Left ventricle myocardium superior (tissue), 1 donor: ENCODE results near the gene DMKN. TPM values are rescaled to one million over a fixed set of nuclear protein-coding genes. Genes with fewer than 3 reads are reported as not detected.

Experiments
- ATAC-seq: fragments of 200-7000 bp; cut with Tn5 transposase; one replicate; pipeline ENCODE4 v1.9.1; 2020; ENCODE audit warnings: mild to moderate bottlenecking, moderate library complexity
- DNase-seq: peaks from one replicate; pipeline ENCODE4 v3.0.0-alpha.2; 2020
- intact Hi-C: fragments of 100-400 bp; cut with micrococcal nuclease; formaldehyde crosslinking; loops from one replicate; pipeline ENCODE4 v1.11.0; 2022
- total RNA-seq: library from RNA; stranded (reverse); fragmentation: NEBNext Ultra II Directional; extraction: Animal tissue kit (Norgen Biotek cat#: 25700); gene quantifications from one replicate; pipeline ENCODE4 v1.2.1, GENCODE V29; 2021
- donor health status: DM: no; HTN: yes; CAD: no; lungs with severe emphysema.

DMKN gene
- total RNA-seq, 1 donor from 2014 or later = 16.1 TPM

DNA sequence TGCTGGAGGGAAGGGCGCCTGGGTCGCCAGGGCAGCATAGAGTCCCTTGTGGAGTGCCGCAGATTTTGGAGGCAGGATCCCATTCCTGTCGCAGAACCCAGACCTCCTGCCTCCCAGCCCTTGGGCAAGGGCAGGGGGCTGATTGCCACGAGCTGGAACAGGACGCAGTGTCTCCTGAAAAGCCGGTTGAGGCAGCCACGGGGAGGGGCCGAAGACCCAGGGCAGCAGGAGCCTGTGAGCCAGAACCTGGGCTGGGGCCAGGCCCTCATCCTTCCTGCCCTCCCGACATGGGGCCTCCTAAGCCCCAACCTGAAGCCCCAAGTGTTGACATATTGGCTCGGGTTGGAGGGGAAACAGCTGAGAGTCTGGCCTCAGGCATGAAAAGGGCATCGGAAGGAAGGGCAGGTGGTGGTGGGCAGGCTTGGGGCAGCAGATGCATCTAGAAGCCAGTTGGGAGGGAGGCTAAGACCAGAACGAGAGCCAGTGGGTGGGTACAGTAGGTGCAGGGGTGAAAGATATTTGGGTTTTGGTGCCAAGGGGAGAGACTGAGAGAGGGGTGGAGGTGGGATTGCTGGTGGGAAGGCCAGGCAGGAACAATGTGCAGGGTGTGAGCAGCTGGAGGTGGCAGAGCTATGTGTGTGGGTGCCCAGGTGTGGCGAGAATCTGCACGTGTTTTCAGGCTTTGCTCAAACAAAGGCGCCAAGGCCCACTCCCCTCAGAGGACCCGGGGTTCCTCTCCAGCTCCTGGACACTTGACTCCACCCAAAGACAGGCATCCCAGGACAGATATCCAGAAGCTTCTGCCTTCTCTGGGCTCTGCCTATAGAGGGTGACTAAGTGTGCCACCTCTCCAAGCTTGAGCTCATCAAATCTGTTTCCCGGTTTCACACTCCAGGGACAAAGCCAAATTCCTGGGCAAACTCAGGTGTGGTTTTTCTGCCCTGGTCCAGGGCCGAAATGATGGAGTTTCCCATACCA lies 16.1 kb upstream of the DMKN start:
- intact Hi-C loops = no loop called here
- DNase-seq = no peak
- ATAC-seq = no peak

DNA sequence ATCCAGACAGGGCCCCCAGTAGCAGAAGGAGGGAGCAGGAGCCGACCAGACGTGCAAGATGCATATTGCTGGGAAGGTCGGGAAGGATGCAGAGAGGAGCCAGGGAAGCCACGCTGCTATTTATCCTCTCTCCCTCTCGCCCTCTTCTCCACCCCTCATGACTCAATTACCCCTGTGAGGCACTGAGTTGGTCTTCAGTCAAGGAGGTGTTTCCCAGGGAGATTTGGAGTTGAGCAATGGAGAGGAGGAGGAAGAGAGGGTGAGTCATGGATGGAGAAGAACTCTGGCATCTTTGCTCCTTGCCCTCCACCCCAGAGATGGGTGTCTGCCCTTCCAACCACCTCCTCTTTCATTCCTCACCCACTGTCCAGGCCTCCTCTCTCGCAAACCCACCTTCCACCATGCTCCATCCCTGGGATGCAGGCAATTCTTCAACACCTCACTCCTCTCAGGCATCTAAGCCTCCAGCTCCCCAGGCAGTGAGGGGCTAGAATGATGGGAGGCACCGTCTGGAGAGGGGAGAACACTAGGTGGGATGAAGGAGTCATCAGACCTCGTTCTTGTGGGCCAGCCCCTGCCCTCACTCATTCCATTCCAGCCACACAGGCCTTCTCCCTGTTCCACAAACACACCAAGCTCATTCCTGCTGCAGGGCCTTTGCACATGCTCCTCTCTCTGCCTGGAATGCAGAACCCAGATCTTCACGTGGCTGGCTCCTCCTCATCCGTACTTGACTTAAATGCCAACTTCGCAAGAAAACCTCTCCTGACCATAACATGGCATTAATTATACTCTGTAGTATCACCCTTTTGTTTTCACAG lies 15.0 kb upstream of the DMKN start, which contains the start of gene SBSN:
SBSN (minus strand) TSS at position 94 of the 821 bp plus-strand sequence; CDS start at position 64, 30 bp downstream.
- intact Hi-C loops = no loop called here
- ATAC-seq = no peak
- DNase-seq = no peak

DNA sequence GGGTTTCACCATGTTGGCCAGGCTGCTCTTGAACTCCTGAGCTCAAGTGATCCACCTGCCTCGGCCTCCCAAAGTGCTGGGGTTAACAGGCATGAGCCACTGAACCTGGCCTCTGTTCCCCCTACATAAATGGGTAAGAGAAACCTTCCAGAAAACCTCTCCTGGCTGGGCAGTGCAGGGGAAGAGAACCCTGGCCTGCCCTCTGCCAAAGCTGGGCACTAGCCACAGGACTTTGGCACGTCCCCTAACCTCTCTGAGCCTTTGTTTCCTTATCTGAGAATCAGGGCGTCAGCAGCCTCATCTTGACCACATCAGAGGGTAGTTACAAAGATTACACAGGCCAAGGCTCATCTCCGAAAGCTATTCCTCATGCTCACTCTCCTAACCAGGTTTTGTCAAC lies 12.4 kb upstream of the DMKN start:
- DNase-seq (no peak), ATAC-seq (no peak)
- intact Hi-C loops = no loop called here

DNA sequence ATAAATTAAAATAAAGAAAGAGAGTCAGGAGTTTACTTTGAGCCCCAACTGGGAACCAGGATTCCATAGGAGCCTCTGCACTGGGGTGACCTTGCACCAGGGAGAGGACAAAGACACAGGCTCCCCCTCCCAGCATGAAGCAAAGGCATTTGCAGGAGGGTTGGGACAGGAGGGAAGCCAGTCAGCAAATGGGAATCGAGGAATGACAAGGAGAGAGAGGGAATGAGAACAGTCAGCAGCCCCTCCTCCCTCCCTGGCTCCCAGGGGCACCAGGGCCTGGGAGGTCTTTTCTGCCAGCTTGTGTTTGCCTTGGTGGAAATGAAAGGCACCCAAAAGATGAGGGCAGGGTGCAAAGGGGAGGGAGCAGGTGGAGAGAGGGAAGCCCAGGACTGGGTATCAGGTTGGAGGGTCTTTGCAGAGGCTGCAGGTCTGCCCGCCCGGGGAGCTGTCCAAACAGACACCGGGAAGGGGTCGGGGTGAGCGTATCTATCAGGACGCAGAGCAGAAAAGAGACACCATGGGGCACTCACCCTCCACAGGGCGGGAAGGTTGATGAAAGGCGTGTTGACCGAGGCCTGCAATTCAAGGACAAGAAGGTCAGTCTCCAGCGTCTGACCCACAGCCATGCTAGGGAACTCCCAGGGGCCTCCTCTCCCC lies 10.9 kb upstream of the DMKN start:
- intact Hi-C loops = no loop called here
- DNase-seq = no peak
- ATAC-seq = no peak

DNA sequence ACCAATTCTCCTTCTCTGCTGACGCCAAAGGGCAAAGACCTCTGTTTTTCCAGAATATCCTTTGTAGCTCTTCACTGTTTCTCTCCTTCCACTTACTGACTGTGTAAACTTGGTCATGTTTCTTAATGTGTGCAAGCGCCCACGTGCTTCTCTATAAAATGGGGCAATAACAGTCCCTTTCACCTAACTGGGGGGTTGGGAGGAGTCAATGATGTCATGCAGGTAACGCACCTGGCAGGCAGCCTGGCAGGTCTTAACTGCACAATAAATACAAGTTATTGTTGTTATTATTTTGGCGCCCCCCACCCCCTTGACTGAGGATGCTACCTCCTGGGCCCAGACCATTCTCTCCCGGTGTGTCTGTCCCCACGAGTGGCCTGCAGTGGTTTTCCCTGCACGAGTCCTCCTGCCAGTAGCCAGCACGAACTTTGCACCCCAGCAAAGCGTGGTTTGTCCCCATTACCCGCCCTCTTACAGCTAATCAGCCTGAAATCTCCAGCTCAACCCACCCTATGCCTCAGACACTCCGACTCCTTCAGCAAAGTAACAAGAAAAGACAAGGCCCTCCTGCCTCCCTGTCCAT lies 9.4 kb upstream of the DMKN start:
- intact Hi-C loops = no loop called here
- no peak for ATAC-seq
- DNase-seq = no peak

DNA sequence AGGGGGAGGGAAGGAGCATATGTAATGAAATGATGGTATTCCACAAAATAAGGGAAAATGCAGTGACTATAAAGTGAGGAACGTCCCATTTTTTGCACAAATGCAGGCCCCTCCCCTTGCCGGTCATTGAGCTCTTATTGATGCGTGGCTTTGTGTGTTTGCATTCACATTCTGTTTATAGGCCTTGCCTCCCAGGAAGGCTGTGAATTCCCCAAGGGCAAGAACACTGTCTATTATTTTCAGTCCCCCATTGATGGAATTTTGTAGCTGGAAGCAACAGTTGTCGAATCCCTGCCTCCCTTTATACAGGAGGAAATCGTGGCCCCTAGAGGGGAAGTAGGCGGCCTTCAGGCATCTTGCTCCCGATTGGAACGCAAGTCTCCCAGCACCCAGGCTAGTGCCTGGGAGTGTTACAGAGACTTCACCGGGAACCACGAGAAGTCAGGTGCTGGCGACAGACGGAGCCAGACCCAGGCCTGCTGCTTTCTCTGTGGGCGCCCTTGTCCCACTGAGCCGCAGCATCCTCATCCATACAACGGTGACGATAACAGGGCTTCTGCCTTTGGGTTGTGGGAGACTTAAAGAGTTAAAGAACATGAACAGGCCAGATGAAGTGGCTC lies 7.8 kb upstream of the DMKN start:
- ATAC-seq (no peak), DNase-seq (no peak)
- intact Hi-C loops = no loop called here

DNA sequence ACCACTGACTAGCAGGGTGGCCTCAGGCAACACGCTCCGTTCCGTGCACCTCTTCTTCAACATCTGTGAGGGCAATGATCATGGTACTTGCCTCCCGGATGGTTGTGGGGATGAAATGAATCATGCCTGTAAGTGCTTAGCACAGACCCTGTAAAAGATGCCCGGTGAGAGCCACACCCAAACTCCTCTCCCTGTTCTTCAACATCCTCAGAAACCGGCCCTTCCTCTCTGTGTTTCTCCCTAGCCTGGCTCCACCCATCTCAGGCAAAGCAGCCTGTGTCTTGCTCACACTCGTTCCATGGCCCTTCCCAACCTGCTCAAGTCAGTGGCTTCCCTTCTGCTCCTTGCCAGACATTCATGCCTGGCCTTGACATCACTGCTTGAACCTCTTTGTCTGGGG lies 5.8 kb upstream of the DMKN start:
- intact Hi-C loops = no loop called here
- DNase-seq (no peak), ATAC-seq (no peak)

DNA sequence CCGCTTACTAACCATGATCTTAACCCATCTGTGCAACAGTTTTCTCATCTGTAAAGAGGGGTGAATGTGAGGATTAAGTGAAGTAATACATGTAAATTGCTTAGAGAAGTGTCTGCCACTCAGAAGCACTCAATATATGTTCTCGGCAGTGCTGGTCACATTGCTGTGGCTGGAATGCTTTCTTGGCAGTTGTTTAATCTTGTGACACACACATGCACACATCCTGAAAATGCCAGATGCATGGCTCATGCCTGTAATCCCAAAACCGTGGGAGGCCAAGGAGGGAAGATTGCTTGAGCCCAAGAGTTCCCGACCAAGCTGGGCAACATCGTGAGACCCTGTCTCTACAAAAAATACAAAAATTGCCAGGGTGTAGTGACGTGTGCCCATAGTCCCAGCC lies 4.9 kb upstream of the DMKN start:
- DNase-seq (no peak), ATAC-seq (peak; percentile 52)
- intact Hi-C loops = no loop called here

DNA sequence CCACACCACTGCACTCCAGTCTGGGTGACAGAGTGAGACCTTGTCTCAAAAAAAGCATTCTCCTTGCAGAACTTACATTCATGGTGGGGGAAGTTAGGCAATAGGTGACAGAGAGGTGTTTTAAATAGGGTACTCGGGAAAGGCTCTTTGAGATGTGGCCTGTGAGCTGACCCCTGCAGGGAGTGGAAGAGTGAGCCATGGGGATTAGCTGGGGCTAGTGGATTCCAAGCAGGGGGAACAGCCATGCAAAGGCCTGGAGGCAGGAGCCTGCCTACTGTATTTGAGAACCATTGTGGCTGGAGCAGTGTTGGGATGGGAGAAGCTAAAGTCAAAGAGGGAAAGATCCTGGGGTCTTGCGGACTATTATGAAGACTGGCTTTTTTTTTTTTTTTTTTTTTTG lies 3.9 kb upstream of the DMKN start:
- DNase-seq (no peak), ATAC-seq (no peak)
- intact Hi-C loops = no loop called here

DNA sequence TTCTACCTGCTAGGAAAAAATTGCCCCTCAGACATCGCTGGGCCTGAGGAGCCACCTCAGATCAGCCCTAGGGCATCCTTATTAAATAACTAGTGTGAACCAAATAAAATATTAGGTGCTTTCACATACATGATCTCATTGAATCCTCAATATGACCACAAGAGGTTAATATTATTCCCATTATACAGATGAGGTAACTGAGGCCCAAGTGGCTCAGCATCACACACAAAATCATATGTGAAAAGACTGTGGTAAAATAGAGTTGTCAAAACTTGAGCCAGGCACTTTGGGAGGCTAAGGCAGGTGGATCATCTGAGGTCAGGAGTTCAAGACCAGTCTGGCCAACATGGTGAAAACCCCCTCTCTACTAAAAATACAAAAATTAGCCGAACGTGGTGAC lies 2.9 kb upstream of the DMKN start:
- no peak for DNase-seq
- no peak for ATAC-seq
- intact Hi-C loops = no loop called here

DNA sequence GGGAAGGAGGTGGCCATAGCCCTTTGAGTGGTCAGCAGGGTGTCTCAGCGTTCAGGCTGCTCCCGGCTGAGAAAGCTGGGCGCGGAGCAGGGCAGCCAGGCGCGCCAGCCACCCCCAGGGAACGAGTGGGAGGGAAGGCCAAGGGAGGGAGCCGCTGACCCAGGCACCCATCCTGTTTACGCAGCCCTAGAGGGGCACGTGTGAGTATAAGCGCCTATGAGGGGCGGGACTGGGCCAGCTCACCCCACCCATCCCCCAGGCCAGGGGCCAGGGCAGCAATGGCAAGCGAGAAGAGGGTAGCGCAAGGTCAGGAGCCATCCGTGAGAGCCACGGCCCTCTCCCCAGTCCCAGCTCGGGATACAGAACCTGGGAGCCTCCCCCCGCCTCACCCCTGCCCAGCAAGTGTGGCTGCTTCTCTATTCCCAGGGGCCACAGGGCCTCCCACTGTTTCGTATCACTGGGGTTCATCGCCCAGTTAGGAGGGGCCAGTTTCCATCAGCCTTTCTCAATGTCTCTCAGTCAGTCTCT lies 897 bp upstream of the DMKN start:
- no peak for DNase-seq
- intact Hi-C loops = no loop called here
- ATAC-seq = no peak

DNA sequence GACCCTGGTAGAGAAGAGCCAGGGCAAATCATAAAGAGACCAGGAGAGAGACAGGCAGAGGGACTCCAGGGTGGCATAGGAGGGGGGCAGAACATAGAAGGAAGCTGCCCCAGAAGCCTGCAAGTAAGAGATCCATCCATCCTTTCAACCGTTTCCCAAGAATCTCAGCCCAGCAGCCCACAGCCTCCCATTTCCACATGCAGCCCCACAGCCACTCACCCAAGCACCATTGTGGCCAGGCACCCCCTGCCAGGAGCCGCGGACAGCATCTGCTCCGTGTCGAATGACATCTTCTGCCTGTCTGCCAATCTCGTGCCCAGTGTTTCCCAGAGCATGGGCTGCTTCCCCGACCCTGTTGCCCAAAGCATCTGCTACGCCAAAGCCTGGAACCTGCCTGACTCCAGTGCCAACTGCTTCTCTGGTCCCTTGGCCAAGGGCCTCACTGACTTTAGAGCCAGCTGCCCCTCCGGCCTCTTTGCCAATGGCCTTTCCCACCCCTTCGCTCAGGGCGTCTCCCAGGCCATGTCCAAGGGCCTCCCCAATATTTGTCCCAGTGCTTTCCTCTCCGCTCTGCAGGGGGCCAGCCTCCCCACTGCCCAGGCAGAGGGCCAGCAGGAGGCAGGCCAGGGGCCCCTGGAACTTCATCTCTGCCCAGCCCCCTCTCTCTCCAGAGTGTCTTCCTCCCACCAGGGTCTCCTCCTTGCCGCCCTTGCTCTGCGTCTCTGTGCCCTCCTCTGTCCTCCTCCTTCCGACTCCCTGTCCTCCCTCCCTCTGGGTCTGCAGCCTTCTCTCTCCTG lies 420 bp downstream of the DMKN start:
- ATAC-seq = no peak
- intact Hi-C loops = no loop called here

DNA sequence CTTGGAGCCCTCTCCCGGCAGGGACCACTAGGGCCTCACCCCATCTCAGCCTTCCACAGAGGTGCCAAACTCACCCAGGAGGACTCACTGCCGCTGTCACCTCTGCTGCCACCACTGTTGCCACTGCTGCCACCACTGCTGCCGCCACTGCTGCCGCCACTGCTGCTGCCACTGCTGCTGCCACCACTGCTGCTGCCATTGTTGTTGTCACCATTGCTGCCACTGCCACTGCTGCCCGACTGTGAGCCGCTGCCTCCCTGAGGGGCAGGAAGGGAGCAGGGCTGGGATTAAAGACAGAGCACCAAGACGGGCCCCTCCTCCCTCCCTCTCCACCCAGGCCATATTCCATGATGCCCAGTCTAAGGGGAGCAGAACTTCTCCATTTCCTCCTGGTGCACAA lies 2.1 kb downstream of the DMKN start:
- DNase-seq (no peak), ATAC-seq (no peak)
- intact Hi-C loops = no loop called here

More for the DNA sequence above, 420 bp downstream of the DMKN start:
- DNase-seq = no peak

DNA sequence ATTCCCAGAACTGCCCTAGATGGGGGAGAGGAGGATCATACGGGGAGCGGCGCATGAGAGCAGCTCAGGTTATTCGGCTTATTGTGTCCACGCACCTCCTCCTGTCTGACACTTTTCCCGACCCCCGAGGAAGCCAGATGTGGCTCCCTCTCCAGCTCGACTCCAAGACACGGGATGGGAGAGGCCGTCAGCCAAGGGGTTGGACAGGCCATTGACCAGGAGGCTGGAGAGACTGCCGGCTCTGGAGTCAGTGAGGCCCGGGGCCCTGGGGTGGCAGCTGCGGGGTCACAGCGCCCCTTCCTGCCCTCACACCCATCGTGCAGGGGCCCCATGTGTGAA lies 2.9 kb downstream of the DMKN start:
- DNase-seq (no peak), ATAC-seq (no peak)
- intact Hi-C loops = no loop called here

DNA sequence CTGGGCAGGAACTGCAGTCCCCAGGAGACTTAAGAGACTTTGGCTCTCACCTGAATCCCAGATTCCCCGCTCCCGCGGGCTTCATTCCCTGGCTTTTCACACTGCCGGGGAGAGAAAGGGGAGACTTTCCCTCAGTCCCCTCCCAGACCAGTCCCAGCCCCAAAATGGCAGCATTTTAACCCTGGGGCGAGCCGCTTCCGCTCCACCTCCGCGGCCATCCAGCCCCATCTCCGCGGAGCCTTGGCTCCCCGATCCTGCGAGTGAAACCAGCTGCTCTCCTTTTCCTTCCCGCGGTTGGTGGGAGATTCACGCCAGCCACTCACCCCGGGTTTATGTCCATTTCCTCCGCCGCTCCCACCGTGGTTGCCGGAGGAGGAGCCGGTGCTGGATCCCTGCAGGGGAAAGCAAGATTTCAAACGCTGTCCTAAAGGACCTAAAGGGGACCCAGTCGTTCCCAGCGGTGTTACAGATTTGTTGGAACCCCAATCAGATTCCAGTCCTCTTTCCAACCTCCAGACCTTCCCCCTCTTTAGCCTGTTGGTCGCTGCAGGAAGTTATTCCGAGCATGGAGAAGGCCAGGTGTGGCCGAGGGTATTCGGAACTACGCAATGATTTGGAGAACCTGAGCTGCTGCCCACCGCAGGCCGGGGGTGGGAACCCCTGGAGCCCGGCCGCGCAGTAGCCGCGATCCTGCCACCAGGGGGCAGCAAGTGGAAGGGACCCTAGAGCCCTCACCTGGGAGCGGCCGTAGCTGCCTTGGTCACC lies 3.4 kb downstream of the DMKN start:
- intact Hi-C loops = no loop called here
- ATAC-seq = peak; percentile 93

DNA sequence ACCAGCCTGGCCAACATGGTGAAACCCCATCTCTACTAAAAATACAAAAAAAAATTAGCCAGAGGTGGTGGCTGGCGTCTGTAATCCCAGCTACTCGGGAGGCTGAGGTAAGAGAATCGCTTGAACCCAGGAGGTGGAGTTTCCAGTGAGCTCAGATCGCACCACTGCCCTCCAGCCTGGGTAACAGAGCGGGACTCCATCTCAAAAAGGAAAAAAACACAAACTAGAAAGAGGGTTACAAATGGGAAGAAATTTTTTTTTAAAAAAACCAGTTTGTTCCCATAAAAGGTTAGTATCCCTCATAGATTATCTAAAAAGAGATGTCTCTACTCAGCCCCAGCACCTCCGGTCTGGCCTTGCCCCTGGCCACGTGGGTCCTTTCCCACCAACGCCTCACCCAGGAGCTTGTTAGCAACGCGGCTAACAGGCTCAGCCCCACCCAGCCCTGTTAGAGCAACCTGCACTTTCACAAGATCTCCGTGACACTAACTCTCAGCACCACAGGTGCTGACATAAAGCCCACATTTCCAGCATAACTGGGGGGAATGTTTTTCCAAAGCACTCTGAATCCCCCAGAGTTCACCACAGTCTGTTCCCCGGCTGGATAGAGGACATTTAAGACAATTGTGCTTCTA lies 4.3 kb downstream of the DMKN start:
- ATAC-seq (peak; percentile 46), DNase-seq (no peak)
- intact Hi-C loops = no loop called here

More for the DNA sequence above, 3.4 kb downstream of the DMKN start:
- peak; percentile 86 for DNase-seq

DNA sequence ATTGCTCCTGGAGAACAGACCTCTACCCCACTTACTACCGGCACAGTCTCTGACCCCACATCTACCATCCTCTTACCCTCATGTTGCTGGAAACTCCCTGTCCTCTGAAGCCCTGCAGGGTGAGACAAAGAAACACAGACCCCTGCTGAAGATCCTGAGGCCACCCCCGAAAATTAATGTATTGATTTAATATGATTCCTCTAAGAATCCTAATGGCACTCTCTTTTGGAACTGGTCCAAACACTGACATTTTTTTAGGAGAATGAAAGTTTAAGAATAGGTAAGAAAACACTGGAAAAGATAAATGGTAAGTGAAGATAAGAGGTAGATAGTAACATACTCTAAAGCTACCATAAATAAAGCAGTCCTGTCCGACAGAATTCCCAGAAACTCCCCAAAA lies 5.3 kb downstream of the DMKN start:
- DNase-seq (no peak), ATAC-seq (no peak)
- intact Hi-C loops = no loop called here
